SHP77 (cell line): Measurements from ENCODE around the gene GRN.
"Not testable (repeated sequence)": the region's sequence is repeated elsewhere in the genome, so short reads cannot be mapped to it uniquely, and the experiment has no call there.

ENCODE experiments used
- DNase-seq, 2 experiments: peaks; one replicate each; lab custom pipeline; 2025; lab: John Stamatoyannopoulos, UW

The GRN gene

GRCh38 chr17:44361292-44362260 lies 16.5 kb downstream of the GRN start:
- DNase-seq = no peak

GRCh38 chr17:44362459-44362948 lies 17.4 kb downstream of the GRN start:
- DNase-seq = no peak

- no peak for DNase-seq
Observed at GRCh38 chr17:44362949-44363612, 18.0 kb downstream of the GRN start.

- DNase-seq = peak; percentile 41 to 74
Observed at GRCh38 chr17:44363613-44364159, 18.6 kb downstream of the GRN start, which contains the start of gene FAM171A2. Gene FAM171A2 (minus strand): TSS chr17:44363853. CDS start chr17:44363714, 139 bp downstream.

- DNase-seq = not testable (repeated sequence)
Observed at GRCh38 chr17:44365051-44365450, 19.9 kb downstream of the GRN start.

- no peak for DNase-seq
Observed at GRCh38 chr17:44367231-44367979, 22.3 kb downstream of the GRN start.

- DNase-seq = not testable (repeated sequence)
Observed at GRCh38 chr17:44368391-44369243, 23.5 kb downstream of the GRN start.

- not testable (repeated sequence) for DNase-seq
Observed at GRCh38 chr17:44369414-44370023, 24.4 kb downstream of the GRN start.

GRCh38 chr17:44372036-44372435 lies 26.9 kb downstream of the GRN start:
- DNase-seq = no peak

- no peak for DNase-seq
Observed at GRCh38 chr17:44374306-44375195, 29.4 kb downstream of the GRN start.

GRCh38 chr17:44375196-44376017 lies 30.3 kb downstream of the GRN start:
- no peak for DNase-seq

- DNase-seq = no peak
Observed at GRCh38 chr17:44376124-44376523, 31.0 kb downstream of the GRN start.

- no peak for DNase-seq
Observed at GRCh38 chr17:44376779-44377178, 31.7 kb downstream of the GRN start.

- DNase-seq = no peak
Observed at GRCh38 chr17:44378171-44378705, 33.1 kb downstream of the GRN start.

GRCh38 chr17:44379887-44380286 lies 34.8 kb downstream of the GRN start:
- no peak for DNase-seq

- no peak for DNase-seq
Observed at GRCh38 chr17:44380767-44381166, 35.7 kb downstream of the GRN start.

- no peak for DNase-seq
Observed at GRCh38 chr17:44381810-44382305, 36.8 kb downstream of the GRN start.

GRCh38 chr17:44382917-44383316 lies 37.8 kb downstream of the GRN start:
- DNase-seq = no peak
